Subcutaneous adipose tissue (tissue), 4 donors: ENCODE results near the gene TFPT. TPM values are rescaled to one million over a fixed set of nuclear protein-coding genes. Genes with fewer than 3 reads are reported as not detected.

Experiments
- CTCF ChIP-seq: fragments of 450-650 bp; IDR thresholded peaks from one replicate; pipeline ENCODE4 v1.5.1; 2016; ENCODE audit warnings: low read depth, mild to moderate bottlenecking, control low read depth, antibody characterized with exemption, moderate library complexity
- total RNA-seq, 4 donors: library from RNA; depleted of rRNA; stranded (reverse); fragments of >200 nt; gene quantifications; one replicate each; pipeline ENCODE4 v1.1.0, GENCODE V29; 2016

The TFPT gene
- total RNA-seq, 4 donors from 2014 or later, result 5.7 to 23.6 (median 16.6) TPM

GRCh38 chr19:54154603-54155345, 39.3 kb upstream of the TFPT start:
- TF ChIP-seq CTCF, result no peak

GRCh38 chr19:54153731-54154326, 38.4 kb upstream of the TFPT start:
- TF ChIP-seq CTCF, result no peak

DNA sequence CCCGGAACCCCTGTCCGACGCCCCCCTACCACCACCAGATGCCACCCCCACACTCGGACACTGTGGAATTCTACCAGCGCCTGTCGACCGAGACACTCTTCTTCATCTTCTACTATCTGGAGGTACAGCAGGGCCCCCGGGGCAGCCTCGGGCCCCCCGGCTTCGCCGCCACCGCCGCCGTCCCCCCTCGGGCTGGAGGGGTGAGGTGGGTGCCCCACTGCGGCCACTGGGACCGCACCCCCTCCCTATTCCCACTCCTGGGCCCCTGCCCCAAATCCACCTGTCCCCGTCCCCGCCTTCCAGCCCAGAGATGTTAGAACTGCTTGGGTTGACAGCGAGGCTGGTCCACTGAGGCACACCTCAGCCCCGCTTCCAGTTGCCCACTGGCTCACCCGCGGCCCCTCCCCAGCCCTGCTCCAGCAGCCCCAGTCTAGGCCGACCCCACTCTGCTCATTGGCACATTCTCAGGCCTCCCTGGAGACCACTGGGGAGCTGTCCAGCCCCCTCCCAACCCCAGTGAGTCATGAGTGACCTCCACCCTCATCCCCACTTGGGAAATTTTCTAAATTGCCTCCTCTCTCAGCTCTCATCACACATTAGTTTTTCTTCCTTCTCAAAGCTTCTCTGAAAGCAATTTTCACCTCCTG, 37.5 kb upstream of the TFPT start:
- TF ChIP-seq CTCF, result no peak

DNA sequence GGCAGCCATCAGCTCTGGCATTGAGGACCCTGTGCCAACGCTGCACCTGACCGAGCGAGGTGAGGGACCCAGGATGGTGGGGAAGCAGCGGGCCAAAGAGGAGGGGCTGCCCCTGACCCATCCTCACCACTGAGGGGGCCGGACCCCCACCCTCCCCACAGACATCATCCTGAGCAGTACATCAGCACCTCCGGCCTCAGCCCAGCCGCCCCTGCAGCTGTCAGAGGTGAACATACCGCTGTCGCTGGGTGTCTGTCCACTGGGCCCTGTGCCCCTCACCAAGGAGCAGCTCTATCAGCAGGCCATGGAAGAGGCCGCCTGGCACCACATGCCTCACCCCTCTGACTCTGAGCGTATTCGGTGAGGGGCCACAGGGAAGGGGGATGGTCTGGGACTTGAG, 36.8 kb upstream of the TFPT start:
- TF ChIP-seq CTCF, result no peak

- no peak for TF ChIP-seq CTCF
Observed at GRCh38 chr19:54151362-54152035, 36.0 kb upstream of the TFPT start.

DNA sequence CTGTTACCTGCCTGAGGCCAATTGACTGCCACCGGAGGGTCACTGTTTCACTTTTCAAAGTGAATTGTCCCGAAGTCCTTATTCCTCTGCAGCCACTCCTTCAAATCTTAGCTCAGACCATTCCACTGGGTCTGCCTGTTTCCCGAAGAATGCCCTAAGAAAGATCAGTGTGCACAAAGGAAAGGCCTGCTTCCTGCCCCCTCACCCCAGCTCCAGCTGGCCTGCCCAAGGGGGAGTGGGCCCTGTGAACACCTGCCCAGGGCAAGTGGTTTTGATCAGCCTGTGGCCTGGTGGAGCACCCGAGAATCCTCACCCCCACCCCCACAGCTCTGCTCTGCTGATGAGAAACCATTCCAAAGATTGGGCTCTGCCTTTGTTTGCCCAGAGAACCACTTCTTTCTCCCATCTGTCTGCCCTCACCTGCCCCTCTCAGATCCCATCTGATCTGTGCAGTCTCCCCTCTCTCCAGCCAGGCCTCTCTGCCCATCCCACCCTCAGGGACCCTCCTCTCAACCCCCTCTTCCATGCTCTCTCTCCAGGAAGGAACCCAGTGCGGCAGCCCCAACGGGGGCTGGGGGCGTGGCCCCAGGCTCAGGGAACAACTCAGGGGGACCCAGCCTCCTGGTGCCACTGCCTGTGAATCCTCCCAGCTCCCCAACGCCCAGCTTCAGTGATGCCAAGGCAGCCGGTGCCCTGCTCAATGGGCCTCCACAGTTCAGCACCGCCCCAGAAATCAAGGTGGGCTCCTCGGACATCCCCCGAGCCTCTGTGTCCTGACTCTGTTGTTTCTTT, 33.8 kb upstream of the TFPT start:
- no peak for TF ChIP-seq CTCF
